K562 (cell line): Measurements from ENCODE around the gene SERPINA1. TPM values are rescaled to one million over a fixed set of nuclear protein-coding genes. Genes with fewer than 3 reads are reported as not detected.

Source experiments
- ATAC-seq: fragments of 200-7000 bp; cut with Tn5 transposase; 3 replicates; pipeline ENCODE4 v1.9.1; 2020; ENCODE audit warnings: moderate library complexity
- BruUV-seq: library from RNA; stranded (reverse); fragments of 400-500 nt; replicated peaks from 2 replicates; lab custom pipeline; 2021; lab: Mats Ljungman, UMichigan
- CTCF ChIA-PET: fragments of 300-600 bp; formaldehyde crosslinking; extraction: SDS; loops from one replicate; lab custom pipeline; 2021; ENCODE audit warnings: low intra/inter-chr PET ratio; lab: Yijun Ruan, JAX
- POLR2A ChIA-PET: fragments of 300-600, 350-650 bp; sonication (Branson Sonifier 250); formaldehyde crosslinking; extraction: SDS; loops from one replicate; lab custom pipeline; 2021; ENCODE audit warnings: antibody characterized with exemption, inconsistent platforms; lab: Yijun Ruan, JAX
- DNase-seq, 4 experiments: peaks; one replicate each; pipeline versions ENCODE4 v3.0.0 to v3.0.0-alpha.2; 2011 to 2018; ENCODE audit warnings: low spot score in 3 of 4, mixed read lengths in 3 of 4; ENCODE audit errors: extremely low read depth in 1 of 4
- FAIRE-seq: peaks from 2 replicates; lab custom pipeline; 2011; peaks lifted over from hg19 to GRCh38; lab: Jason Lieb, UNC
- H2AFZ ChIP-seq: 2 replicates; pipeline ENCODE4 v1.6.0; 2011; ENCODE audit warnings: low read depth, low read length, control low read depth, inconsistent platforms
- H3K27ac ChIP-seq: fragments of 200-600 bp; 3 replicates; pipeline ENCODE4 v1.8.0; 2011; ENCODE audit warnings: low read depth, mild to moderate bottlenecking, control low read depth, inconsistent platforms, low read length, moderate library complexity, mixed read lengths; ENCODE audit errors: extremely low read depth
- H3K27me3 ChIP-seq, 2 experiments: fragments of 300-600 bp in 1 of 2; 2 replicates in 1 of 2; 3 replicates in 1 of 2; pipeline versions ENCODE4 v1.6.0 to v1.8.0; 2011; ENCODE audit warnings: inconsistent platforms in 2 of 2, low read length in 2 of 2, mild to moderate bottlenecking in 1 of 2, mixed read lengths in 1 of 2, moderate library complexity in 1 of 2; ENCODE audit not compliant: control insufficient read depth in 2 of 2, insufficient read depth in 2 of 2
- H3K36me3 ChIP-seq: fragments of 300-600 bp; 3 replicates; pipeline ENCODE4 v1.8.0; 2011; ENCODE audit warnings: mild to moderate bottlenecking, low read length, inconsistent platforms; ENCODE audit not compliant: control insufficient read depth, insufficient read depth
- H3K4me1 ChIP-seq, 2 experiments: fragments of 200-600 bp in 1 of 2; replicated peaks in 1 of 2; 2 replicates in 1 of 2; 3 replicates in 1 of 2; pipeline versions ENCODE4 v1.5.1 to v1.8.0; 2011; ENCODE audit warnings: inconsistent platforms in 2 of 2, low read length in 2 of 2, mild to moderate bottlenecking in 1 of 2, mixed read lengths in 1 of 2, moderate library complexity in 1 of 2; ENCODE audit not compliant: control insufficient read depth in 2 of 2, insufficient read depth in 2 of 2
- H3K4me2 ChIP-seq: 2 replicates; pipeline ENCODE4 v1.6.1; 2011; ENCODE audit warnings: low read length, control low read depth, inconsistent platforms, mixed read lengths; ENCODE audit not compliant: insufficient read depth
- H3K4me3 ChIP-seq: fragments of 200-600 bp; sonication (generic), shearing (Covaris generic); 2 replicates; pipeline ENCODE4 v1.5.1; 2016; ENCODE audit warnings: control low read depth, inconsistent platforms
- H3K79me2 ChIP-seq: fragments of 200-600 bp; 3 replicates; pipeline ENCODE4 v1.8.0; 2011; ENCODE audit warnings: low read length, inconsistent platforms; ENCODE audit not compliant: control insufficient read depth, insufficient read depth
- H3K9ac ChIP-seq, 2 experiments: 2 replicates each; pipeline versions ENCODE4 v1.6.0 to v1.6.1; 2011; ENCODE audit warnings: low read depth in 2 of 2, low read length in 2 of 2, control low read depth in 1 of 2, inconsistent platforms in 1 of 2, mild to moderate bottlenecking in 1 of 2, mixed read lengths in 1 of 2; ENCODE audit not compliant: insufficient read depth in 1 of 2
- H3K9me1 ChIP-seq: one replicate; pipeline ENCODE4 v1.6.0; 2011; ENCODE audit warnings: inconsistent platforms, mild to moderate bottlenecking, low read length, moderate library complexity; ENCODE audit not compliant: control insufficient read depth, insufficient read depth
- H3K9me3 ChIP-seq: replicated peaks from 2 replicates; pipeline ENCODE4 v1.5.1; 2011; ENCODE audit warnings: low read depth, low read length, inconsistent platforms; ENCODE audit not compliant: control insufficient read depth, insufficient read depth
- H4K20me1 ChIP-seq: replicated peaks from 2 replicates; pipeline ENCODE4 v1.6.1; 2011; ENCODE audit warnings: low read length, inconsistent platforms, mixed read lengths; ENCODE audit not compliant: control insufficient read depth, insufficient read depth
- ATF2 ChIP-seq: sonication (generic); formaldehyde crosslinking; IDR thresholded peaks from 2 replicates; pipeline ENCODE4 v1.8.1; 2022; ENCODE audit warnings: missing genetic modification reagents
- CBFA2T2 ChIP-seq: fragments of 450-650 bp; conservative IDR thresholded peaks from 2 replicates; pipeline ENCODE4 v1.6.1; 2017; ENCODE audit warnings: mild to moderate bottlenecking
- COPS2 ChIP-seq: fragments of 450-650 bp; conservative IDR thresholded peaks from 2 replicates; pipeline ENCODE4 v1.6.1; 2016; ENCODE audit warnings: mild to moderate bottlenecking, moderate library complexity
- CREM ChIP-seq: IDR thresholded peaks from 2 replicates; pipeline ENCODE4 v1.6.1; 2014; ENCODE audit warnings: antibody characterized with exemption, low read depth
- NBN ChIP-seq: fragments of 450-650 bp; IDR thresholded peaks from 2 replicates; pipeline ENCODE4 v1.6.1; 2016; ENCODE audit warnings: low read depth, mild to moderate bottlenecking
- NFIC ChIP-seq: fragments of 450-650 bp; IDR thresholded peaks from 2 replicates; pipeline ENCODE4 v1.6.1; 2017; ENCODE audit warnings: mild to moderate bottlenecking, inconsistent platforms
- RBFOX2 ChIP-seq: fragments of 200-400 bp; formaldehyde crosslinking; IDR thresholded peaks from 2 replicates; pipeline ENCODE4 v1.6.1; 2017; ENCODE audit warnings: low read depth, mild to moderate bottlenecking, low read length, moderate library complexity
- SMARCE1 ChIP-seq: fragments of 450-650 bp; IDR thresholded peaks from 2 replicates; pipeline ENCODE4 v1.7.1; 2016; ENCODE audit warnings: mild to moderate bottlenecking
- SRF ChIP-seq, 2 experiments: fragments of 250-450, 450-650 bp in 1 of 2; sonication (Bioruptor Pico) in 1 of 2; sonication (generic) in 1 of 2; formaldehyde crosslinking; IDR thresholded peaks; 2 replicates each; pipeline versions ENCODE4 v1.5.0 to v1.5.1; 2020 to 2022; ENCODE audit warnings: mild to moderate bottlenecking in 1 of 2, missing genetic modification reagents in 1 of 2
- TEAD1 ChIP-seq, 2 experiments: fragments of 450-650 bp in 1 of 2; sonication (generic) in 1 of 2; formaldehyde crosslinking; IDR thresholded peaks; 2 replicates each; pipeline versions ENCODE4 v1.4.0 to v1.8.0; 2020 to 2022; ENCODE audit warnings: mild to moderate bottlenecking in 2 of 2, missing genetic modification reagents in 1 of 2
- THAP12 ChIP-seq: fragments of 250-450 bp; sonication (Bioruptor Pico); IDR thresholded peaks from 2 replicates; pipeline ENCODE4 v1.9.0; 2021; ENCODE audit warnings: mild to moderate bottlenecking, inconsistent platforms
- ZFX ChIP-seq: sonication (generic); formaldehyde crosslinking; IDR thresholded peaks from 2 replicates; pipeline ENCODE4 v1.8.0; 2022; ENCODE audit warnings: mild to moderate bottlenecking, missing genetic modification reagents, moderate library complexity
- ZKSCAN3 ChIP-seq: fragments of 250-450 bp; sonication (Bioruptor Pico); IDR thresholded peaks from 2 replicates; pipeline ENCODE4 v1.4.0; 2020
- ZNF592 ChIP-seq: fragments of 450-650 bp; IDR thresholded peaks from 2 replicates; pipeline ENCODE4 v1.6.1; 2017; ENCODE audit warnings: antibody characterized with exemption, mild to moderate bottlenecking
- ZZZ3 ChIP-seq: fragments of 450-650 bp; IDR thresholded peaks from 2 replicates; pipeline ENCODE4 v1.6.1; 2016; ENCODE audit warnings: antibody characterized with exemption, mild to moderate bottlenecking, moderate library complexity
- WGBS: fragments of 100-300 bp; shearing (Covaris generic); methylation state at CpG from one replicate; pipeline ENCODE4 v1.1.6; 2016; ENCODE audit warnings: low coverage, mixed read lengths; ENCODE audit not compliant: insufficient coverage; ENCODE audit errors: missing lambda C conversion rate; 5-methylcytosine and 5-hydroxymethylcytosine counted together
- in situ Hi-C: fragments of 300-500 bp; cut with MboI; formaldehyde crosslinking; loops from 4 replicates; pipeline ENCODE4 v1.15.0; 2018; ENCODE audit warnings: inconsistent platforms, mixed read lengths
- intact Hi-C: fragments of 100-400 bp; cut with micrococcal nuclease; formaldehyde crosslinking; loops from 2 replicates; pipeline ENCODE4 v1.14.2; 2022
- polyA plus RNA-seq, 8 experiments: library from polyadenylated mRNA; depleted of rRNA in 4 of 8; stranded (reverse) in 5 of 8; unstranded in 3 of 8; fragments of >200 nt; fragmentation: Nextera tagmentation in 2 of 8; fragmentation: Illumina TruSeq in 1 of 8; extraction: Ambion mirVana in 2 of 8; extraction: Trizol in 1 of 8; gene quantifications; 2 replicates each; pipeline versions ENCODE4 v1.2.1 to v1.2.3, GENCODE V29; 2011 to 2014; ENCODE audit warnings: inconsistent platforms in 1 of 8, missing spikeins in 1 of 8
- total RNA-seq, 7 experiments: library from RNA; depleted of rRNA in 6 of 7; stranded (reverse); fragments of >200 nt in 6 of 7; fragmentation: Illumina TruSeq in 2 of 7; extraction: Trizol in 2 of 7; gene quantifications; 2 replicates each; pipeline versions ENCODE4 v1.2.1 to v1.2.3, GENCODE V29; 2011 to 2021; ENCODE audit warnings: low replicate concordance in 1 of 7

Gene SERPINA1
- total and polyA plus RNA-seq, 9 of the 15 experiments (the other 6 are each of a cell fraction or from before 2014, with no cell fraction given), result 4.1 TPM; not detected in 8

- POLR2A ChIA-PET, result no interaction called here
These were observed 2.8 kb downstream of the SERPINA1 start for GRCh38 chr14:94385553-94386057.

More at GRCh38 chr14:94385553-94386057, 2.8 kb downstream of the SERPINA1 start:
- H3K27ac ChIP-seq, result no peak overlapping the region
- H3K9ac ChIP-seq, result no peak overlapping the region
- in situ Hi-C loops (no loop called here), intact Hi-C loops (no loop called here)
- 18% methylated on average over 3 of the region's 3 CpGs for WGBS
- FAIRE-seq (no peak), ATAC-seq (no peak), DNase-seq (no peak)
- H4K20me1 ChIP-seq, result no peaks in the 10 kb centered on the region
- H3K79me2 ChIP-seq, result no peaks in the 10 kb centered on the region
- H3K4me3 ChIP-seq, result no peak overlapping the region
- CTCF ChIA-PET, result no interaction called here
- H3K9me3 ChIP-seq, result no peaks in the 10 kb centered on the region
- H3K4me1 ChIP-seq, result no peaks in the 10 kb centered on the region
- BruUV-seq, result no TSS peak
- H2AFZ ChIP-seq, result no peak overlapping the region
- no peaks in the 10 kb centered on the region for H3K9me1 ChIP-seq
- H3K27me3 ChIP-seq, result peaks cover 0 to 2% of the 10 kb centered on the region in 2 experiments; a peak in 1 of 5 replicates
- no peak overlapping the region for H3K4me2 ChIP-seq
- no peak for TF ChIP-seq ATF2 (CRISPR knock-in tag)
- no peak for TF ChIP-seq NBN
- TF ChIP-seq CBFA2T2, result no peak
- no peak for TF ChIP-seq ZFX
- no peak for TF ChIP-seq NFIC
- TF ChIP-seq SMARCE1, result no peak
- TF ChIP-seq CREM, result no peak
- no peak for TF ChIP-seq RBFOX2
- no peak for TF ChIP-seq ZNF592
- no peak for TF ChIP-seq THAP12
- TF ChIP-seq SRF (CRISPR knock-in tag; IDR thresholded peaks at IDR 0.05), result no peak
- TF ChIP-seq ZKSCAN3 (CRISPR knock-in tag), result no peak
- no peak for TF ChIP-seq TEAD1 (CRISPR knock-in tag; IDR thresholded peaks at IDR 0.05)
- TF ChIP-seq COPS2, result no peak
- no peak for TF ChIP-seq ZZZ3
- no peaks in the 10 kb centered on the region for H3K36me3 ChIP-seq
